Measurements from ENCODE around the gene SARNP. TPM values are rescaled to one million over a fixed set of nuclear protein-coding genes. Genes with fewer than 3 reads are reported as not detected.

Gene SARNP
- total RNA-seq, result 96.7 and 98.7 TPM in 2 replicates

GRCh38 chr12:55817345-55818139, at the start of gene SARNP, which contains the start of gene ORMDL2:
Gene SARNP, minus strand, starts transcription at chr12:55817724. Its CDS starts 23 bp downstream, at chr12:55817701.
Gene ORMDL2, plus strand, starts transcription at chr12:55818041. Its CDS starts 959 bp downstream, at chr12:55819000.

DNA sequence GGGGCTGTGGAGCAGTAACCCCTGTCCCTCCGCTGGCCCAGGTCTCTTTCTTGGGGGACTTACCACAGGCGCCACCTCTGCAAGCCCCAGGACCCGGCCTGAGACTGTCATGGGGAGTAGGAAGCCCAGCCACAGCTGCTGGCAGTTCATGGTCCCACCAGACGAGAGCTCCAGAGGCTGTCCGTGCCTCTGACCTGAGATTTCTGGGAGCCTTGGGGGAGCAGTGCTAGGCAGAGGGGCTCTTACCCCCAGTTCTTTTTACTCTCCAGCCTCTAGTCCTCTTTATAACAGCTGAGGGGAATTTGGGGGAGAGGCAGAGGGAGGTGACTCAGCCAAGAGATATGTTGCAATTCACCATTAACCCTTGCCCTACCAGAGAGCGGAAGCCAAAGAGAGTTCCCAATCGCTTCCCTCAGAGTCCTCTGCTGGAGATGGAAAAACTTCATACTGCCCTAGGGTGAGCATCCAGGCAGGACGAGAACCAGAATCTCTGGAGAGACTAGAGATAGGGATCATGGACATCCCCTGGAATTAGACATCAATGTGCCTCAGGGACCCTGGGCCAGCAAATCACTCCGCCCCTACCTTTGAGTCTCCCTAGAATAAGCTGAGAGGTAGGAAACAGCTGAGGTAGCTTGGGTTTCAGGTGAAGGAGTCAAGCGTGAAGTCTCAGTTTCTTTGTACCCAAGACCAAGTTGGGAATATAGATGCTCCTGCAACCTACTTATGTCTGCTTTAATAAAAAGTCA, 25.3 kb upstream of the SARNP start, which contains the start of gene MMP19:
Gene MMP19, minus strand, starts transcription at position 256 of the 749 bp plus-strand sequence. Its CDS starts 106 bp downstream, at position 150.

DNA sequence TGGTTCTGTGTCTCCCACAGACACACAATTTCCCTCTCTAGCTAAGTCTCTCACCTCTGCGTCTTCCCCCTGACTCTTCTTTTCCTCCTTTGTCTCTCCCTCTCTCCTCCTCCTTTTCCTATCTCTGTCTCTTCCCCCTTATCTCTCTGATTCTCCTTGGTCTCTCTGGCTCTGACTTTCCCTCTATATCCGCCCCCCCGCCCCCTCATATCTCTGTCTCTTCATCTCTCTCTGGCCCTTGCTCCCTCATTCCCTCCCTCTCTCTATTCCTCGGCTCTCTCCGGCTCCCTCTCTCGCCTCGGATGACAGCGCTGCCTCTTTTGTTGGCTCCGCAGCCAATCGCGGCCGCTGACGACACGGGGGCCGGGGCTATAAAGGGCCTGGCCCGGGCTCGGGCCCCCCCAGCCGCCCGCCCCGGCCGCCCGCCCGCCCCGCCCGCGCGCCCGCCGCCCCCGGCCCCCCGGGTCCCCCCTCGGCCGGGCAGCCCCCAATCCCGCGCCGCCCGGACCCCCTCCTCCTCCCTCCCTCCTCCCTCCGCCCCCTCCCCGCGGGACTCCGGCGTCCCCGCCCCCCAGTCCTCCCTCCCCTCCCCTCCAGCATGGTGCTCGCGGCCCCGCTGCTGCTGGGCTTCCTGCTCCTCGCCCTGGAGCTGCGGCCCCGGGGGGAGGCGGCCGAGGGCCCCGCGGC, 74.7 kb downstream of the SARNP start, which contains the start of gene GDF11:
Gene GDF11, plus strand, starts transcription at position 404 of the 687 bp plus-strand sequence. Its CDS starts 195 bp downstream, at position 599.

DNA sequence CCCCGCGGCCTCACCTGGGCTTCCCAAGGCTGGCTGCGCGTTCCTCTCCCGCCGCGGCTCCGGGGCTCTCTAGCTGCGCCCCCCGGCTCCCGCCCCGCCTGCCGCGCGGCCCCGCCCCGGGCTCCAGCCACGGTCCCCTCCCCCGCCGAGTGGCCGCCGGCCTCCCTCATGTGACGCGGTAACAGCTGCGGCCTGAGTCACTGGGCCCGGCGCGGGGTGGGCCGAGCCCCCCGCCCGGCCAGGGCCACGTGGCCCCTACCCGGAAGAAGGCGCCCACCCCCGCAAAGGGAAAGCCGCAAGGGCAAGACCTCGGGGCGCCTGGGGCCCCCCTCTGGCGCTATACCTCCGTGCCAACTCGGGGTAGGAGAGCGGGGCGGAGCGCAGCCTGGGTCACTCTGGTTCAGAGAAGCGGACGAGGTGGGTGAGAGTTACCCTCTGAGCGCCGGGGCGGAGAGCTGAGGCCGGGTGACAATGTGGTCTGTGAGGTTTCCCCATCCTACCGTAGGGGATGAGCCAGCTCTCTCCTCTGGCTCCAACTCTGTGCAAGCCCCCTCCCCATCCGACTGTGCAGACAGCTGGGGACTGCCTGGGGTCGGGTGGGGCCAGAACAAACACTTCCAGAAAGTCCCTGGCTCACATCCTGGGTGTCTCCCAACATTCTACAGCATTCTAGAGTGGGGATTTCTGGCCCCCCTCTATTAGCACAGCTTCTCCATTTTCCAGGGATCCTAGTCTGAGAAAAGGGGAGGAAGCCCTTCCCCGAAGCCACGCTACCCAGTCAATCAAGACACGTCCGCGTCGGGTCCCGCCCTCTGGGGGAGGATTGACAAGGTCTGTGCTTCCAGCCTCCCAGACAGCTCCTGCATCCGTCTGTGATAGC, 88.3 kb downstream of the SARNP start, which contains the start of gene CD63:
Gene CD63, minus strand, starts transcription at position 71 of the 880 bp plus-strand sequence. CDS start 668 bp downstream, outside the sequence.

GRCh38 chr12:55720071-55720564, 97.4 kb downstream of the SARNP start, which contains the start of gene RDH5:
Gene RDH5, plus strand, starts transcription at chr12:55720393. Its CDS starts 792 bp downstream, at chr12:55721185.

GRCh38 chr12:55715833-55716581, 101.5 kb downstream of the SARNP start, which contains the start of gene BLOC1S1:
Gene BLOC1S1, plus strand, starts transcription at chr12:55716046. Its CDS starts 6 bp downstream, at chr12:55716052.

GRCh38 chr12:55707841-55708694, 109.5 kb downstream of the SARNP start, which contains the start of gene ITGA7:
Gene ITGA7, minus strand, starts transcription at chr12:55707904. Its CDS starts 222 bp downstream, at chr12:55707682.

Other genes with a start within 250 kb of the SARNP start
- gene OR2AP1, start 245.3 kb downstream of the SARNP start, total RNA-seq, result not detected in 2 replicates
- not detected in 2 replicates for gene OR10P1, start 180.8 kb downstream of the SARNP start, total RNA-seq
- 0.09 and 1.0 TPM in 2 replicates for gene ITGA7, start 109.8 kb downstream of the SARNP start, total RNA-seq
- gene BLOC1S1, start 101.7 kb downstream of the SARNP start, total RNA-seq, result 58.2 and 71.6 TPM in 2 replicates
- gene RDH5, start 97.3 kb downstream of the SARNP start, total RNA-seq, result 1.2 and 2.8 TPM in 2 replicates
- gene CD63, start 88.7 kb downstream of the SARNP start, total RNA-seq, result 1,637 and 1,643 TPM in 2 replicates
- gene GDF11, start 74.6 kb downstream of the SARNP start, total RNA-seq, result 2.8 and 3.3 TPM in 2 replicates
- 33.3 and 35.9 TPM in 2 replicates for gene ORMDL2, start 317 bp upstream of the SARNP start, total RNA-seq
- gene DNAJC14, start 11.9 kb upstream of the SARNP start, total RNA-seq, result 48.8 and 53.6 TPM in 2 replicates
- 0.27 and 2.6 TPM in 2 replicates for gene MMP19, start 25.2 kb upstream of the SARNP start, total RNA-seq
- gene PYM1, start 110.2 kb upstream of the SARNP start, total RNA-seq, result 28.1 and 31.4 TPM in 2 replicates
- gene DGKA, start 113.4 kb upstream of the SARNP start, total RNA-seq, result 29.1 and 42.0 TPM in 2 replicates
- 0.19 and 0.27 TPM in 2 replicates for gene PMEL, start 148.3 kb upstream of the SARNP start, total RNA-seq
- gene CDK2, start 149.1 kb upstream of the SARNP start, total RNA-seq, result 16.0 and 22.1 TPM in 2 replicates
- 28.2 and 39.9 TPM in 2 replicates for gene RAB5B, start 156.4 kb upstream of the SARNP start, total RNA-seq
- 10.0 and 13.5 TPM in 2 replicates for gene SUOX, start 179.6 kb upstream of the SARNP start, total RNA-seq
- gene IKZF4, start 203.3 kb upstream of the SARNP start, total RNA-seq, result 0.38 and 0.45 TPM in 2 replicates
- 95.3 and 130 TPM in 2 replicates for gene RPS26, start 224.2 kb upstream of the SARNP start, total RNA-seq